Calu3 (cell line): Measurements from ENCODE around the gene CCDC69. TPM values are rescaled to one million over a fixed set of nuclear protein-coding genes. Genes with fewer than 3 reads are reported as not detected.
"Not testable (repeated sequence)": the region's sequence is repeated elsewhere in the genome, so short reads cannot be mapped to it uniquely, and the experiment has no call there.

Experiments used
- BruUV-seq: library from RNA; stranded (reverse); fragments of 400-500 nt; replicated peaks from 2 replicates; lab custom pipeline; 2021; lab: Mats Ljungman, UMichigan
- CTCF ChIA-PET: fragments of 300-600 bp; sonication (Branson Sonifier 250); formaldehyde crosslinking; loops from one replicate; lab custom pipeline; 2022; ENCODE audit warnings: antibody characterized with exemption; lab: Charles Lee
- DNase-seq: peaks from one replicate; pipeline ENCODE4 v3.0.0; 2022
- H3K27ac Mint-ChIP-seq: one replicate; pipeline ENCODE4 v1.8.0; 2022; ENCODE audit warnings: mixed read lengths; ENCODE audit not compliant: unreplicated experiment
- H3K27me3 Mint-ChIP-seq: one replicate; pipeline ENCODE4 v1.8.0; 2022; ENCODE audit warnings: mixed read lengths; ENCODE audit not compliant: unreplicated experiment
- H3K36me3 Mint-ChIP-seq: one replicate; pipeline ENCODE4 v1.8.0; 2022; ENCODE audit warnings: mild to moderate bottlenecking, moderate library complexity, mixed read lengths; ENCODE audit not compliant: insufficient read depth, unreplicated experiment
- H3K4me1 Mint-ChIP-seq: one replicate; pipeline ENCODE4 v1.8.0; 2022; ENCODE audit warnings: mild to moderate bottlenecking, low read depth, mixed read lengths; ENCODE audit not compliant: unreplicated experiment
- H3K4me3 Mint-ChIP-seq: one replicate; pipeline ENCODE4 v1.8.0; 2022; ENCODE audit warnings: mild to moderate bottlenecking, low read depth, moderate library complexity, mixed read lengths; ENCODE audit not compliant: unreplicated experiment
- H3K9me3 Mint-ChIP-seq: one replicate; pipeline ENCODE4 v1.8.0; 2022; ENCODE audit warnings: low read depth, mixed read lengths; ENCODE audit not compliant: unreplicated experiment
- intact Hi-C: fragments of 100-400 bp; cut with micrococcal nuclease; formaldehyde crosslinking; loops from one replicate; pipeline ENCODE4 v1.10.0; 2022; ENCODE audit not compliant: unreplicated experiment
- total RNA-seq: library from RNA; stranded (reverse); gene quantifications from 2 replicates; pipeline ENCODE4 v1.2.3, GENCODE V29; 2022
- TF ChIP-seq, protein P1 (sequence below): fragments of 200-600 bp; IDR thresholded peaks from one replicate; pipeline ENCODE4 v1.8.0; 2022; ENCODE audit warnings: antibody characterized with exemption; ENCODE audit not compliant: unreplicated experiment

The CCDC69 gene
- total RNA-seq, 1 experiment from 2014 or later, result 1.0 TPM

DNA sequence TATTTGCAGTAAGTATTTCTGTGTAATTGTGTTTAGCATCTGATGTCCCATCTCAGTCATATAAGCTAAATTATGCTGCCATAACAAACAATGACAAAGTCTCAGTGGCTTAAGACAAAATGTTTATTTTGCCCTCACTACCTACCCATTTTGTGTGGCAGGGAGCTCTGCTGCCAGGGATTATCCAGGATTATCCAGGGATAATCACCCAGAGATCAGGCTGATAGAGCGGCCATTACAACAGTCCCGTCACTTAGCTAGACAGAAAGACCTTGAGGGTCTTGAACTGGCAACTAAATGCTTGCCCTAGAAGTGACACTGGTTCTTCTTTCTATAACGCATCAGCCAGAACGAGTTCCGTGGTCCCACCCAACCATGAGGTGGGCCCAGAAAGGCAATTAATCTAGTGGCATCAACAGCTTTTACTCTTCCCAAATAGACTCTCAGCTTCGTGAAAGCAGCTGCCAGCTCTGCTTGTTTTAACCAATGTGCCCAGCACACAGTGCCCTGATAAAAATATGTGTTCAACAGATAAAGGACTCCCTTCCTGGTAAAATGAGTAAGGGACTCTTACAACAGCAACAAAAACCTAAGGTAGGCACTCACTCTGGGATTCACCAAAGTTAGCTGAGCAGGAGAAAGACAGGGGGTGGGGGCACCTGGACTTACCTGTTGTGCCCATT, 22.8 kb downstream of the CCDC69 start:
- CTCF ChIA-PET, result no interaction called here
- Mint-ChIP-seq H3K36me3 (no peaks in the 10 kb centered on the region), H3K4me3 (no peak overlapping the region), H3K9me3 (no peaks in the 10 kb centered on the region), H3K4me1 (no peaks in the 10 kb centered on the region), H3K27ac (no peak overlapping the region), H3K27me3 (peaks cover 31% of the 10 kb centered on the region)
- BruUV-seq, result no TSS peak
- TF ChIP-seq, protein P1, sequence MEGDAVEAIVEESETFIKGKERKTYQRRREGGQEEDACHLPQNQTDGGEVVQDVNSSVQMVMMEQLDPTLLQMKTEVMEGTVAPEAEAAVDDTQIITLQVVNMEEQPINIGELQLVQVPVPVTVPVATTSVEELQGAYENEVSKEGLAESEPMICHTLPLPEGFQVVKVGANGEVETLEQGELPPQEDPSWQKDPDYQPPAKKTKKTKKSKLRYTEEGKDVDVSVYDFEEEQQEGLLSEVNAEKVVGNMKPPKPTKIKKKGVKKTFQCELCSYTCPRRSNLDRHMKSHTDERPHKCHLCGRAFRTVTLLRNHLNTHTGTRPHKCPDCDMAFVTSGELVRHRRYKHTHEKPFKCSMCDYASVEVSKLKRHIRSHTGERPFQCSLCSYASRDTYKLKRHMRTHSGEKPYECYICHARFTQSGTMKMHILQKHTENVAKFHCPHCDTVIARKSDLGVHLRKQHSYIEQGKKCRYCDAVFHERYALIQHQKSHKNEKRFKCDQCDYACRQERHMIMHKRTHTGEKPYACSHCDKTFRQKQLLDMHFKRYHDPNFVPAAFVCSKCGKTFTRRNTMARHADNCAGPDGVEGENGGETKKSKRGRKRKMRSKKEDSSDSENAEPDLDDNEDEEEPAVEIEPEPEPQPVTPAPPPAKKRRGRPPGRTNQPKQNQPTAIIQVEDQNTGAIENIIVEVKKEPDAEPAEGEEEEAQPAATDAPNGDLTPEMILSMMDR, result no peak
- intact Hi-C loops, result loop anchor here (10.0 kb wide), 1 partner anchor 396 kb away; no protein-coding TSS in a partner anchor
- DNase-seq, result no peak

DNA sequence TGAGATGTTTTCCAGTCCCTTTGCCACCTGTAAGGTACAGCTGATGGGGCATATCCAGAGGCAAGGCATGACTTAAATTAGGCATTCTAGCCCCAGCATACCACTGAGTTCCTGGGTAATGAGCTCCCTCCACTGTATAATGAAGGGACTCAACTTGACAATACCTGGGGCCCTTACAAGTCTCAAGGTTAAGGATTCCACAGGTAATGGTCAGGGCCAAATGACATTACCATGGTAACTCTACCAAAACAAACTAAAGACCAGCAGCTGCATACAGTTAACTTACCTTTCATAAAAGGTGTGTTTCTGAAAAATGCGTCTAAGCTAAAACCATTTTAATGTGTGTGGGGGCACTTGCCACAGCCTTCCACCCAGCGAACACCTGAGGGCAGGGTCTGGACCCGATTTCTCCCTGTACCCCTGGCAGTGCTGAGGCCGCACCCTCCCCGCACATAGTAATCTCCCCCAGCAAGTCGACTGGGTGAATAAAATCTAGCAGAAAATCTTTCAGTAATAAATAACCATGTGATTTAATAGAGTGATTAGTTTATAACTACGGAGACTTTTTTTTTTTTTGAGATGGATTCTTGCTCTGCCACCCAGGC, 24.2 kb downstream of the CCDC69 start:
- H3K4me1 Mint-ChIP-seq, result no peaks in the 10 kb centered on the region
- no peaks in the 10 kb centered on the region for H3K36me3 Mint-ChIP-seq
- no peak overlapping the region for H3K27ac Mint-ChIP-seq
- no peak for DNase-seq
- intact Hi-C loops, result loop anchor here (10.0 kb wide), 1 partner anchor 395 kb away; no protein-coding TSS in a partner anchor
- no peak overlapping the region for H3K4me3 Mint-ChIP-seq
- no TSS peak for BruUV-seq
- TF ChIP-seq, protein P1, result no peak
- H3K9me3 Mint-ChIP-seq, result no peaks in the 10 kb centered on the region
- CTCF ChIA-PET, result no interaction called here
- H3K27me3 Mint-ChIP-seq, result peaks cover 31% of the 10 kb centered on the region

DNA sequence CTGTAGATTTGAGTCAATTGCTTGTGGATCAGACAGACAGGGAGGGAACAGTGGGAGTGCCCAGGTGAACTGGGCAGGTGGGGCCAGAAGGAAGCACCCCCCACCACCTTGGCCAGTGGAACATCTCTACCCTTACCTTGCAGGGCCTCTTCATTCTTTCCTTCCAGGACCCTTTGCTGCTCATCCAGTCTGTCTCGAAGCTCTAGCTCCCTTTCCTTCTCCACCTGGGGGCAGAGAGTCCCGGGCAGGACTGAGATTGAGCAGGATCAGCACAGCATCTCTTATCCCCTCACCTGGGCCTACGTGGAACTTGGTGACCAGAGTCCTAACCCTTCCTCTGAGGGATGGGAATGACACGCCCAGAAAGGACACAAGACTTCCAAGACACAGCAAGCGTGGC, 25.0 kb downstream of the CCDC69 start:
- Mint-ChIP-seq H3K4me3 (no peak overlapping the region), H3K27me3 (peaks cover 31% of the 10 kb centered on the region), H3K27ac (no peak overlapping the region), H3K36me3 (no peaks in the 10 kb centered on the region), H3K4me1 (no peaks in the 10 kb centered on the region), H3K9me3 (no peaks in the 10 kb centered on the region)
- no TSS peak for BruUV-seq
- TF ChIP-seq, protein P1, result no peak
- DNase-seq, result no peak
- CTCF ChIA-PET, result interaction anchor here (1.3 kb wide), 1 partner anchor 17 kb away, joined by 4 read pairs; no protein-coding TSS in a partner anchor
- intact Hi-C loops, result no loop called here

DNA sequence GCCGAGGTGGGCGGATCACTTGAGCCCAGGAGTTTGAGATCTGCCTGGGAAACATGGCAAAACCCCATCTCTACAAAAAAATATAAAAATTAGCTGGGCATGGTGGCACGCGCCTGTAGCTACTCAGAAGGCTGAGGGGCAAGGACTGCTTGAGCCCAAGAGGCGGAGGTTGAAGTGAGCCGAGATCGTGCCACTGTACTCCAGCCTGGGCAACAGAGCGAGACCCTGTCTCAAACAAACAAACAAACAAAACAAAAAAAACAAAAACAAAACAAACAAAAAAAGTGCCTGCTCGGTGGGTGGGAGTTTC, 26.6 kb downstream of the CCDC69 start:
- BruUV-seq, DNase-seq, CTCF ChIA-PET, intact Hi-C loops, H3K4me1 Mint-ChIP-seq, H3K9me3 Mint-ChIP-seq, H3K4me3 Mint-ChIP-seq, H3K36me3 Mint-ChIP-seq, H3K27ac Mint-ChIP-seq: not testable (repeated sequence)
- H3K27me3 Mint-ChIP-seq, result peaks cover 31% of the 10 kb centered on the region
